ENCODE results near the gene POLN. TPM values are rescaled to one million over a fixed set of nuclear protein-coding genes. Genes with fewer than 3 reads are reported as not detected.

The POLN gene
- total RNA-seq, 3 donors from 2014 or later (not counting 1 experiment from before 2014, with no cell fraction given), result 2.6 to 6.9 (median 3.3) TPM

GRCh38 chr4:2141022-2141761 lies 100.7 kb downstream of the POLN start:
- DNase-seq (no peak), ATAC-seq (no peak)
- TF ChIP-seq, protein P1, sequence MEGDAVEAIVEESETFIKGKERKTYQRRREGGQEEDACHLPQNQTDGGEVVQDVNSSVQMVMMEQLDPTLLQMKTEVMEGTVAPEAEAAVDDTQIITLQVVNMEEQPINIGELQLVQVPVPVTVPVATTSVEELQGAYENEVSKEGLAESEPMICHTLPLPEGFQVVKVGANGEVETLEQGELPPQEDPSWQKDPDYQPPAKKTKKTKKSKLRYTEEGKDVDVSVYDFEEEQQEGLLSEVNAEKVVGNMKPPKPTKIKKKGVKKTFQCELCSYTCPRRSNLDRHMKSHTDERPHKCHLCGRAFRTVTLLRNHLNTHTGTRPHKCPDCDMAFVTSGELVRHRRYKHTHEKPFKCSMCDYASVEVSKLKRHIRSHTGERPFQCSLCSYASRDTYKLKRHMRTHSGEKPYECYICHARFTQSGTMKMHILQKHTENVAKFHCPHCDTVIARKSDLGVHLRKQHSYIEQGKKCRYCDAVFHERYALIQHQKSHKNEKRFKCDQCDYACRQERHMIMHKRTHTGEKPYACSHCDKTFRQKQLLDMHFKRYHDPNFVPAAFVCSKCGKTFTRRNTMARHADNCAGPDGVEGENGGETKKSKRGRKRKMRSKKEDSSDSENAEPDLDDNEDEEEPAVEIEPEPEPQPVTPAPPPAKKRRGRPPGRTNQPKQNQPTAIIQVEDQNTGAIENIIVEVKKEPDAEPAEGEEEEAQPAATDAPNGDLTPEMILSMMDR (IDR thresholded peaks at IDR 0.05), result no peak
- H3K4me1 ChIP-seq (ENCODE audit: control insufficient read depth, insufficient read depth, low read length), result no peaks in the 10 kb centered on the region
- Mint-ChIP-seq H3K4me1 (no peaks in the 10 kb centered on the region), H3K4me3 (no peak overlapping the region), H3K27ac (no peak overlapping the region), H3K9me3 (no peaks in the 10 kb centered on the region), H3K27me3 (ENCODE audit: low read depth in 2 of 2) (peaks cover 2 to 27% of the 10 kb centered on the region in 2 donors), H3K36me3 (no peaks in the 10 kb centered on the region)
- H3K27me3 ChIP-seq (ENCODE audit: control insufficient read depth, insufficient read depth, low read length), result no peaks in the 10 kb centered on the region
- no peaks in the 10 kb centered on the region for H3K9me3 ChIP-seq (ENCODE audit: control insufficient read depth, insufficient read depth, low read length)
- WGBS (ENCODE audit: insufficient coverage), result 88% methylated on average over 8 of the region's 8 CpGs
- no peak overlapping the region for H3K27ac ChIP-seq (ENCODE audit: low read length)
- H3K36me3 ChIP-seq (ENCODE audit: control insufficient read depth, insufficient read depth, low read length), result no peaks in the 10 kb centered on the region
- intact Hi-C loops (cut with micrococcal nuclease), result no loop called here
- no peak overlapping the region for H3K4me3 ChIP-seq (ENCODE audit: low read length)

GRCh38 chr4:2138846-2139500 lies 102.9 kb downstream of the POLN start:
- Mint-ChIP-seq H3K27me3 (ENCODE audit: low read depth in 2 of 2) (peaks cover 5 to 39% of the 10 kb centered on the region in 2 donors), H3K9me3 (no peaks in the 10 kb centered on the region), H3K4me3 (no peak overlapping the region), H3K36me3 (peaks cover under 1% of the 10 kb centered on the region), H3K4me1 (peaks cover 12 to 13% of the 10 kb centered on the region in 2 donors), H3K27ac (no peak overlapping the region)
- intact Hi-C loops (cut with micrococcal nuclease), result no loop called here
- no peak for DNase-seq
- Histone ChIP-seq H3K27ac (ENCODE audit: low read length) (no peak overlapping the region), H3K9me3 (ENCODE audit: control insufficient read depth, insufficient read depth, low read length) (no peaks in the 10 kb centered on the region), H3K4me3 (ENCODE audit: low read length) (no peak overlapping the region), H3K27me3 (ENCODE audit: control insufficient read depth, insufficient read depth, low read length) (no peaks in the 10 kb centered on the region), H3K36me3 (ENCODE audit: control insufficient read depth, insufficient read depth, low read length) (no peaks in the 10 kb centered on the region), H3K4me1 (ENCODE audit: control insufficient read depth, insufficient read depth, low read length) (peaks cover 8% of the 10 kb centered on the region)
- WGBS (ENCODE audit: insufficient coverage), result 82% methylated on average over 11 of the region's 11 CpGs
- no peak for ATAC-seq
- TF ChIP-seq, protein P1 (IDR thresholded peaks at IDR 0.05), result no peak

- peaks cover 5 to 34% of the 10 kb centered on the region in 2 donors for H3K27me3 Mint-ChIP-seq (ENCODE audit: low read depth in 2 of 2)
- intact Hi-C loops (cut with micrococcal nuclease), result no loop called here
- no peak overlapping the region for H3K27ac Mint-ChIP-seq
- Histone ChIP-seq H3K4me3 (ENCODE audit: low read length) (no peak overlapping the region), H3K4me1 (ENCODE audit: control insufficient read depth, insufficient read depth, low read length) (peaks cover 8% of the 10 kb centered on the region), H3K27ac (ENCODE audit: low read length) (no peak overlapping the region), H3K9me3 (ENCODE audit: control insufficient read depth, insufficient read depth, low read length) (peaks cover 4% of the 10 kb centered on the region), H3K27me3 (ENCODE audit: control insufficient read depth, insufficient read depth, low read length) (no peaks in the 10 kb centered on the region), H3K36me3 (ENCODE audit: control insufficient read depth, insufficient read depth, low read length) (no peaks in the 10 kb centered on the region)
- H3K4me3 Mint-ChIP-seq, result no peak overlapping the region
- 96% methylated on average over 7 of the region's 7 CpGs for WGBS (ENCODE audit: insufficient coverage)
- ATAC-seq, result no peak
- H3K36me3 Mint-ChIP-seq, result peaks cover 18% of the 10 kb centered on the region
- TF ChIP-seq, protein P1 (IDR thresholded peaks at IDR 0.05), result no peak
- peaks cover 12 to 13% of the 10 kb centered on the region in 2 donors for H3K4me1 Mint-ChIP-seq
- peaks cover 2 to 4% of the 10 kb centered on the region in 2 donors for H3K9me3 Mint-ChIP-seq
- no peak for DNase-seq
Observed at GRCh38 chr4:2136726-2137125, 105.2 kb downstream of the POLN start.

All from natural killer cell (primary cell).